CD4-positive, alpha-beta T cell treated with Interleukin-2 at 100 ng/mL for 4 hours (primary cell): ENCODE data around the gene SOWAHA.

Experiments
- DNase-seq: peaks from one replicate; pipeline ENCODE4 v3.0.0-alpha.2; 2020; ENCODE audit warnings: low spot score

Gene SOWAHA

DNA sequence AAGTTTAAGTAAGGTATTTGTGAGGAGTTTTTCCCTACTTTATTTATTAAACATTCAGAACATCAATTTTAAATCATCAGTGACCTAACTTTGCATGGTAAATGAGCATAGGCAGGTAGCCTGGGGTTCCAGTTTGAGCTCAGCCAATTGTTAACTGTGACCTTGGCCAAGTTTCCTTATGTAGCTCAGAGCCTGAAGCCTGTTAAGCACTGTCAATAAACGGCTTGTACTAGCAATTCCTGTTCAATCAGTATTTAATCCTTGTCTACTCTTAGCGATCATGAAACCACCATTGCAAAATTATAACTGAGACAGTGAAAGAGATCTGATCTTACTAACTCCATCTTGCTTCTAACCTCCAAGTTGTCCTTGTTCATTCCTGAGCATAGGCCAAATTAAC, 4.7 kb upstream of the SOWAHA start:
- no peak for DNase-seq

DNA sequence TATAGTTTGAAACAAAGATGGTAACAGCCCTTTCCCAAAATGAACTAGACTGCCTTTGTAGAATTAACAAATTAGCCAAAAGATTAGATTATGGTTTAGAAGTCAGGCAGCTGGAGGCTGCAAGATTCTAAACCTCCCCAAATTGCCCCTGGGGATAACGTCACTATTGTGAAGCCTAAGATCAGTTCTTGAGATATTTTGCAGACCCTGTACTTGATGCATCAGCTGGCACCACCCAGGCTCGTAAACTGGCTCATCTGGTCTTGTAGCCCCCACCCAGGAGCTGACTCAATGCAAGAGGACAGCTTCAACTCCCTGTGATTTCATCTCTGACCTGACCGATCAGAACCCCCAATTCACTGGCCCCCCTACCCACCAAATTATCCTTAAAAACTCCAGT, 4.2 kb upstream of the SOWAHA start:
- DNase-seq, result no peak

DNA sequence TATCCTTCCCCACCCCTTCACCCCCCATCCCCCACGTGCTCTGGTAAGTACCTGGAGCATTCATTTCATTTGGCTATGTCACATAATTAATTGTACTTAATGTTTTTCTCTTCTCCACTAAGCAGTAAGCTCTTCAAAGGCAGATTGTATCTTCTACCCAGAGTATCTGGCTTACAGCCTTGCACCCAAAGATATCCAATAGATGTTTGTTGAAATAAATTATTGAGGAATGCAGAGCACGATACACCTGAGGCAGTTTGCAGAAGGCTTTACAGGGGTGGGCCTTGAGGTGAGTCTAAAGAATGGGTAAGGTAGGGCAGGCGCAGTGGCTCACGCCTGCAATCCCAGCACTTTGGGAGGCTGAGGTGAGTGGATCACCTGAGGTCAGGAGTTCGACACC, 2.5 kb upstream of the SOWAHA start:
- no peak for DNase-seq

DNA sequence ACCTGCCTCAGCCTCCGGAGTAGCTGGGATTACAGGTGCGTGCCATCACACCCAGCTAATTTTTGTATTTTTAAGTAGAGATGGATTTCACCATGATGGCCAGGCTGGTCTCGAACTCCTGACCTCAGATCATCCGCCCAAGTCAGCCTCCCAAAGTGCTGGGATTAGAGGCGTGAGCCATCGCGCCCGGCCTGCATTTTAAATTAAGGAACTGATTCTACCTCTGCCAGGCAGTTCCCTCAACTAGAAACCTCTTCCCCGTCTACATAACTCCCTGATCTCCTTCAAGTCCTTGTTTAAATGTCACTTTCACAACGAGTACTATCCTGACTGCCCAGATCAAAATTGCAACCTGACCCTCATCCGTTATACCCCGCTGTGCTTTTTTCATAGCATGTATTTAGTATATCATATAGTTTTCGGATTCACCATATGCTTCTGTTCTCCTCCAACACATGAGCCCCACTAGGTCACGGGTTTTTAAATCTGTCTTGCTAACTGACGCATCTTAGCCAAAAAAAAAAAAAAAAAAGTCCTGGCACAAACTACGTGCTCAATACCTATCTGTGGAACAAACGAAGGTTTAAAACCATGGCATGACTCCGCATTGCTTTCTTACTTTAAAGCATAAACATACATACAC, 858 bp upstream of the SOWAHA start:
- no peak for DNase-seq

DNA sequence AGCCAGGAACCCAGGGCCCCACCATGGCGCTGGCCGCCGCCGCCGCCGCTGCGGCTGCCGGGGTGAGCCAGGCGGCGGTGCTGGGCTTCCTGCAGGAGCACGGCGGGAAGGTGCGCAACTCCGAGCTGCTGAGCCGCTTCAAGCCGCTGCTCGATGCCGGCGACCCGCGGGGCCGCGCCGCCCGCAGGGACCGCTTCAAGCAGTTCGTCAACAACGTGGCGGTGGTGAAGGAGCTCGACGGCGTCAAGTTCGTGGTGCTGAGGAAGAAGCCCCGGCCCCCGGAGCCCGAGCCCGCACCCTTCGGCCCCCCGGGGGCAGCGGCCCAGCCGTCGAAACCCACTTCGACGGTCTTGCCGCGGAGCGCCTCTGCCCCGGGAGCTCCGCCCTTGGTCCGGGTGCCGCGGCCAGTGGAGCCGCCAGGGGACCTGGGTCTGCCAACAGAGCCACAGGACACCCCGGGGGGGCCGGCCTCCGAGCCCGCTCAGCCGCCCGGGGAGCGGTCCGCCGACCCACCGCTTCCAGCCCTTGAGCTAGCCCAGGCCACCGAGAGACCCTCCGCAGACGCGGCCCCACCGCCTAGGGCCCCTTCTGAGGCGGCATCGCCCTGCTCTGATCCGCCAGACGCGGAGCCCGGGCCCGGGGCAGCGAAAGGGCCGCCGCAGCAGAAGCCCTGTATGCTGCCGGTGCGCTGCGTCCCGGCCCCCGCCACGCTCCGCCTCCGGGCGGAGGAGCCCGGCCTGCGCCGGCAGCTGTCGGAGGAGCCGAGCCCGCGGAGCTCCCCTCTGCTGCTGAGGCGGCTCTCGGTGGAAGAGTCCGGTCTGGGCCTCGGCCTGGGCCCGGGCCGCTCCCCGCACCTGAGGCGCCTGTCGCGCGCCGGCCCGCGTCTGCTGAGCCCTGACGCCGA, 749 bp downstream of the SOWAHA start:
- DNase-seq, result no peak

DNA sequence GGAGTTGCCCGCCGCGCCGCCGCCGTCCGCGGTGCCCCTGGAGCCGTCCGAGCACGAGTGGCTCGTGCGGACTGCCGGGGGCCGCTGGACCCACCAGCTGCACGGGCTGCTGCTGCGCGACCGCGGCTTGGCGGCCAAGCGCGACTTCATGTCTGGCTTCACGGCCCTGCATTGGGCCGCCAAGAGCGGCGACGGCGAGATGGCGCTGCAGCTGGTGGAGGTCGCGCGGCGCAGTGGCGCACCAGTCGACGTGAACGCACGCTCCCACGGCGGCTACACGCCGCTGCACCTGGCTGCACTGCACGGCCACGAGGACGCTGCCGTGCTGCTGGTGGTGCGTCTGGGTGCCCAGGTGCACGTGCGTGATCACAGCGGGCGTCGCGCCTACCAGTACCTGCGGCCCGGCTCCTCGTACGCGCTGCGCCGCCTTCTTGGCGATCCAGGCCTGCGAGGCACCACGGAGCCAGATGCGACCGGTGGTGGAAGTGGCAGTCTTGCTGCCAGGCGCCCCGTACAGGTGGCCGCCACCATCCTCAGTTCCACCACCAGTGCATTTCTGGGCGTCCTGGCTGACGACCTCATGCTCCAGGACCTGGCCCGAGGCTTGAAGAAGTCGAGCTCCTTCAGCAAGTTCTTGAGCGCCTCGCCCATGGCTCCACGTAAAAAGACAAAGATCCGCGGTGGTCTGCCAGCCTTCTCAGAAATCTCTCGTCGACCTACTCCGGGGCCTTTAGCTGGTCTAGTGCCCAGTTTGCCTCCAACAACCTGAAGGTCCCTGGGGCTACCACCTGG, 1.6 kb downstream of the SOWAHA start:
- DNase-seq, result no peak

DNA sequence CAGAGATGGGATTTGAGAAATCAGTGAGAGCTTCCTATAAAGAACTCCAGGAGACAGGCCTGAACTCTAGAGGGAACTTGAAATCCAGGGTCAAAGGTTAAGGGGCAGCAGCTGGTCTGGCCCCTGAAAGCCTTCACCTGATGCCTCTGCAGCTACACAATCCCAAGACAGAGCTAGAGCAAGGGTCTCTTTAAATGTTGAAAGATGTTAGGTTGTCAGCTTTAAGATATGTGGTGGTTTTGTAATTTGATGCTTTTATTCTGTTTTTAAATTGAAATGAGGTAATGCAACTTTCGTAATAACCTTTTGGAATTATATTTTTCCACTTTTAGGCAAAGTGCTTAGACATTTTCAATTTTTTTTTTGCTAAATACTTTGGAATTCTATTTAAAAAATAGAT, 2.4 kb downstream of the SOWAHA start:
- no peak for DNase-seq

DNA sequence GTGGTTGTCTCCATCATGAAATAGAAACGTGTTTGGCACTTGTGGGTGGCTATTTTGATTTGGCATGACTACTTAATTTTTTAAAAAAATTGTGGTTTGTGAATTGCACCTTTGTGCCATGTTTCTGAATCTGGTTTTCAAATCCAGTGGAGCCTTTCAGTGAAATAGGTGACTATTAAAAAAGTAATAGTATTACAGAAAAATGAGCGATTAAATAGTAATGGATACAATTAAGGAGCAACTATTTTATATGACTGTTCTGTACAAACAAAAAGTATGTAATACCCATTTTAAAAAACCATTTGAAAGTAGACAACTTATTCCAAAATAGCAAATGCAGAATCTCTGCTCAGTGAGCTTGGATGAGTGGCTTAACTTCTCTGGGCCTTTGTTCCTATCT, 3.0 kb downstream of the SOWAHA start:
- no peak for DNase-seq

DNA sequence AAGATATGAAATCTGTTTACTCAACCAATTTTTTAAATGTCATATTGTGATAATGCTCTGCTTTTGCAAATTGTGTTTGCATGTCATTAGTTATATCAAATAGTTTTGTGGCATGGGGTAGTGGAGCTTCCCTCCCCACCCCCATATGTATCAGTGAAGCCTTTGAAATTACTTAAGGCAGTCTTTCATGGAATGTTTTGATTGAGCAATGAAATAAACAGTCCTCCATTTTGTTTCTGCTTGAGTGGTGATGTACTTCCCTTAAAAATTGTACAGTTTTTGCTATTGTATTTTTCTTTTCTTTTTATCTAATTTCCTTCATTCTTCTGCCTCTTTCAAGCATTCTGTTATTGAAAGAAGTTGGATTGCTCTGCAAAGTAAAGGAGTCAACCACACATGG, 3.5 kb downstream of the SOWAHA start:
- DNase-seq, result no peak

DNA sequence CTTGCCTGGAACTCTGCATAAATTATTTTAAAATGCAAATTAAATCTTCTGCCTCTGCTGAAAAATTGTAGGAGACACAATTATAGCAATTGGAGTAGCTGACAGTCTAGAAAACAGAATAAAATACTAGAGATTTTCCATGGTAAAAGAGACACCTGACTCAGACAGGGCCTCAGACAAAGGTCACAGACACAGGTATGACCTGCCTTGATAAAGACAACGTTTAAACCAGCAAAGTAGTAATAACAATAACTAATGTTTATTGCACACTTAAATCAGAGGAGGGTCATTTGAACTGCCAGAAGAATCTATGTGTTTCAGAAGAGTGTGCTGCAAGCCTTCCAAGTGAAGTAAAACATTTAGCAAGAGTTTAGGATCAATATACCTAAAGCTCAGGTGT, 3.9 kb downstream of the SOWAHA start:
- DNase-seq, result no peak

DNA sequence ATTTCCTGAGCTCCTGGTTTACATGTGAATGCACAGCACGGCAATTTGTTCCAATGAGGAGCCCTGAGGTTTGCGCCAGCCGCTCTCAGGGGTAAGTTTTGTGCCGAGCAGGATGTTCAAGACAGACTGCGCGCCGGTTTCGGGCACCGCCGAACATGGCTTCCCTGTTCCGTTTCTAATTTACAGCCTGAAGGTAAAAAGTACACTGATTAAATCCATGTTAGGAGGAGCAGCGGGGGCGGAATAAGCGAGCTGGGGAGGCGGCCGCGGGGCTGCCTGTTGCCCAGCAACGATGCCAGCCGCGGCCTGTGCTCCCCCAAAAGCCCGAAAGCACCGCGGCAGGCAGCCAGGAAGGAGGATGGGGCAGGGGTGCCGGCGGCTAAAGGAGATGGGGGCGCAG, 6.4 kb downstream of the SOWAHA start:
- no peak for DNase-seq

DNA sequence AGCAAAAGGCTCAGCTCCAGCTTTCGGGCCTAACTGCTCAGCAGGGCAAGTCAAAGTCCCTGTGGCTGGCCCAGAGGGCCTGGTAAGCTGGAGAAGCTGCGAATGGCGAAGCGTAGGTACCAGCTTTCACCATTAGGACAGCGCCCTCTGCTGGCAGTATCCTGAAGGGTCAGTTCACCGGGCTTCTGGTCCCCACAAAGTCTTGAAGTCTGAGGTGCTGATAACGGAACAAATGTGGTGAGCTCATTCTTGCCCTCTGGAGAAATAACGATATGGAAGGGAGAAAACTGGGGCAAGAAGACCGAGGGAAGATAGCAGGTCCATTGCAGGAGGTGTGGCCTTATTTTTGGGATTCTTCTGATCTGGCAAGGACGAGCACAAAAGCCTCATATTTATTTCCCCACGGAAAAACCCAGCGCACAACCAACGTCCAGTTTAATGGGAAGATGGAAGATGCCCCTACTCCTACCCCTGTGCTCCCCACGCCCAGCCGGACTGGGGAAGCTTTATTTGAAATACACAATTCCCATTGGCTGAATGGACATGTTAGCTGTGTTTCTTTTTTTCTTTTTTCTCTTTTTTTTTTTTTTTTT, 7.2 kb downstream of the SOWAHA start:
- peak; percentile 90 for DNase-seq

DNA sequence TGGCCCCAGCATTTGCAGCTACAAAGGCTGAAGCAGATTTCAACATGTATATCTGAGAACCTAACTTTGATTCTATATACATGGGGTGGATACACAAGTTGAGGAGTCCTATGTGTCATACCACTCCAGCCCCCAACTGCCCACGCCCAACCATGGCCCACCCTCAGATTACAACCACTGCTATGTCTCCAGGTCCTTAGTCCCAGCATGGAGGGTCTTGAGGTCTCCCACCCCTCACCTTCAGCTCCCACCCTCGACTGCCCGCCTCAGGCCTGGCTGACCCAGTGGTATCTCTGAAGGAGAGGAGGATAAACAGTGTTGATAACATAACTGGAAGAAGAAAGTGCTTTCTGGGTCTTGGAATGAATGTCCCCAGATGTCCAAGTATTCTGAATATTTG, 8.2 kb downstream of the SOWAHA start:
- no peak for DNase-seq

DNA sequence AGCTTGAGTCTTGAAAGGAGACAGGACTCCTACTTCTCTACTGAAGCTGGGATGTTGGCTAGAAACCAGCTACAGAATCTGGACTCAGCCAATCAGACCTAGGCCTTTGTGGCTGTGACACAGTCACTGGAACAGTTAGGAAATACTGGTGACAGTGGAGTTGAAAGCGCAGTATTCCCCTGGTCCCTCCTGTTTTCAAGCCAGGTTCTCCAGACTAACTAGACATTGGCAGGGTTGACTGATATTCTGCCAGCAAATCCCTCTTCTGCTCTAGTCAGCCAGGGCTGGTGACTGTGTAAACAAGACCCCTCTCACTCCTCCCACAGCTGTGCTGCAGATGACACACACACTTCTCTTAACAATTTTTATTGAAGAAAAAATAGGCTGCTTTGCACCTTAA, 8.7 kb downstream of the SOWAHA start:
- DNase-seq, result no peak

DNA sequence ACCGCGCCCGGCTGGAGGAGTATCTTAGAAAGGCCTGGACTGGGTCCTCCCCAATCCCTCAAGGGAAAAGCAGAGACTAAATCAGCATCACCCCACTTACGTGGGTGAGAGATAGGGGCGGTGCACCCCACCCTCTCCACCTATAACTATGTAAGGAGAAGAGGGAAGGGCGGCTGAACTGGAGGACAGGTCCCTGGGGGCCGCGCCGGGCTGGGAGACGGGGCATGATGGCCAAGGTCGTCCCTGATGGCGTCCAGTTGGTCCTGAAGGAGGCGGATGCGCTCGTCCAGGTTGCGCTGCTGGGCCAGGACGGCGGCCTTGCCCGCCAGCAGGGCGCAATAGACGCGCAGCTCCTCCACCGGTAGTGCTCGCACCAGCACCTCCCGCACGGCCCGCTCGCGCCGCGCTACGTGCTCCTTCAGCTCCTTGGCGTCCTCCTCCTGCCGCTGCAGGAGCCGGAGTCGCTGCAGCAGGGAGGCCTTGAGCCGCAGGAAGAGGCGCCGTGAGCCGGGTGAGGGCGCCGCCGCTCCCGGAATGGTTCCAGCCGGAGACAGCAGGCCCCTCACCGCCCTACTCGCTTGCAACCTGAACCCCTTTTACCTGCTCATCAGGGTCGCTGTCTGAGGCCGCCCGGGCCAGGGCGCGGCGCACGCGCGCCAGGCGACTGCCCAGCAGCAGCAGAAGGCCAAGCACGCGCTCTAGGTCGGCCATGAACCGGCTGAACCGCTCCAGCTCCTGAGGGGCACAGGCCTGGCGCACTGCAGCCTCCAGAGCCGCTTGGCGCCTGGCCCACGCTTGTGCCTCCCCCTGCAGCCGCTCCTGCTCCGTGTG, 9.8 kb downstream of the SOWAHA start:
- DNase-seq, result no peak

DNA sequence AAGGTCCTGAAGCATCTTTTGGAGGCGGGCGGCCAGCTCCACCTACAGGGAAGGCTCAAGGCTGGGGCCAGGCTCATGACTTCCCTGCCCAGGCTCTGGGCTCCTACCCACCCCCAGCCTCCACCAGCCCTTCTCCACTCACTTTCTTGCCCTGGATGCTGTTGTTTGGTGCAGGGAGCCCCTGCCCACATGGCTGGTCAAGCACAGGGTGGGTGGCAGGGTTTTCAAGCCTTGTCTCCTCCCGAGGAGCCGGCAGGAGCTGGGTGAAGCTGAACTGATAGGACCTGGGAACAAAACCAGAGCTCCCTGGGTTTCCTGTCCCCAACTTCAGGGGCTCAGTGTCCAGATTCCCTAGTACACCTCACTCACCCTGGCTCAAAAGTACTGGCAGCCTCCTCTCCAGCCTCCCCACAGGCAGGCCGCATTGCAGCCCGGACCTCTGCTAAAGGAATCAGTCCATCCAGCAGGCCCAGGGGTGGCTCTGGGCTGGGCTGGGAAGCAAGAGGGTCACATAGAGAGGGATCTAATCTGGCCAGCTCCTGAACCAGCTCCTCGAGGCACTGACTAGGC, 10.5 kb downstream of the SOWAHA start:
- no peak for DNase-seq

DNA sequence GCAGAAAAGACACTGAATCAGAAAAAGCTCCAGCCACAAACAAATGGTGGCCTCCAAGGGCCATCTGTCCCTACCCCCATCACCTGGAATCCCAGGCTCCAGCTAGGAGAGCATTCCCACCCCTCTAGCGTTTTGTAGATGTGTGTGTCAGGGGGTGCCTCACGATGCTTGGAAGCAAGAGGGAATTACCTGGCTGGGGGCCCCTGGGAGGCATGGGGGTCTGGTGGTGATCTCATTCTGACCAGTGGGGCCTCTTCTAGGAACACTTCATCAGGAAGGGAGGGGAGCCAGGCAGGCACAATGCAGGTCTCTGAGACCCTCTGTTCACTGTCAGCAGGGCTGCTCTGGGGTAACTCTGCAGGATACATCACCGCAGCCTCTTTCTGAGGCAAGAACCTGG, 11.3 kb downstream of the SOWAHA start:
- no peak for DNase-seq

DNA sequence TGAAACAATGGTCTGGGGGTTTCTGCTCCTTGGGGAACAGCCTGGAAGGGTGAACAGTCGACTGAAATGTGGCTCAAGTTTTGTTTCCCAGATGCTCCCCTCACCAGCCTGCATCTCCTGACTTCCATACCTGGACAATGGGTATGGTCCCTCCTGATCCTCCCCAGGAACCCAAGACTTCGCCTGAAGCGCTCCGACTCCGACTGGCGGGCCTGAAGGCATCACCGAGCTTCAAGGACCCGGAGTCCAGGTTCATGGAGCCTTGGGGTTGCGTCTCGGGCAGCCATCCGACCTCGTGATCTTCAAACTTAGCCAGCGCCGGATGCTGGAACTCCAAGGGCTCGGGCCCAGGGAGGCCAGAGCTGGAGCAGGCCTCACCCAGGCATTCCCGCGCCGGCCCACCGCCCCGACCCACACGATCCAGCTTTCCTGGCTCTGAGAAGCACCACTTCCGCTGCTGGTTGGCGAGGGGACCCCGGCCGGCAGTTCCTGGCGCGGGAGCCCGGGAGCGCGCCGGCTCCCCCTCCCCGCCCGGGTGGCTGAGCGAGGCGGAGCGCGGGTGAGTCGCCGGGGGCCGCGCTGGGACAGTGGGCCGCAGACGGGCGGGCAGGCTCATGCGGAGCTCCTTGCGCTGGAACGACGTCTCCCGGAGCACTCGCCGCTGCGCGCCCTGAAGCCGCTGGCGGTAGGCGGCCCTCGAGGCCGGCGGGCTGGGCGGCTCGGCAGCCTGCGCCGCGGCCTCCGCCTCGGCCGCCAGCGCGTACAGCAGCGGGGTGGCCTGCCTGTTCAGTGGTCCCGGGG, 12.1 kb downstream of the SOWAHA start:
- no peak for DNase-seq

DNA sequence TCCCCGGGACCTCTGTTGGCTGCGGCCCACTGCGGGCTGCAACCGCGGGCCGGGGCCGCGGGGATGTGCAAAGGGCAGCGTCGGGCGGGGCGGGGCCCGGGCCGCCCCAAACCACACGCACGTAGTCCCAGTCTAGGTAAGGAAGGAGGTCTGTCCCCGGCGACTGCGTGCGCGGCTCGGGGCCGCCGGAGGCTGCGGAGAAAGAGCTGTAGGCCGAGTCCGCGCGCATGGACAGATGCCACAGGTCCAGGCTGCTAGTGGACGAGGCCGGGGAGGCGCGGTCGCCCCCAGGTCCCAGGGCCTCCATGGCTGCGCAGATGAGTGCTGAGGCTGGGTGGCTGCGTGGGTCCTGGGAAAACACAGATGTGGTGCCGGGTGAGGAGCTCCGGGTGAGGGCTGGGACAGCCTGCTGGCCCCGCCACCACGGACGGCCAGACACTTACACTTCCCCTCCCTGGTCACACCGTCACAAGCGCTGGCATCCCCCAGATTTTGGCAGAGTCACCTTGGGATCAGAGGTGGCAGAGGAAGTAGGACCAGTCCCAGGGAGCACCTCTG, 12.8 kb downstream of the SOWAHA start:
- DNase-seq, result no peak

DNA sequence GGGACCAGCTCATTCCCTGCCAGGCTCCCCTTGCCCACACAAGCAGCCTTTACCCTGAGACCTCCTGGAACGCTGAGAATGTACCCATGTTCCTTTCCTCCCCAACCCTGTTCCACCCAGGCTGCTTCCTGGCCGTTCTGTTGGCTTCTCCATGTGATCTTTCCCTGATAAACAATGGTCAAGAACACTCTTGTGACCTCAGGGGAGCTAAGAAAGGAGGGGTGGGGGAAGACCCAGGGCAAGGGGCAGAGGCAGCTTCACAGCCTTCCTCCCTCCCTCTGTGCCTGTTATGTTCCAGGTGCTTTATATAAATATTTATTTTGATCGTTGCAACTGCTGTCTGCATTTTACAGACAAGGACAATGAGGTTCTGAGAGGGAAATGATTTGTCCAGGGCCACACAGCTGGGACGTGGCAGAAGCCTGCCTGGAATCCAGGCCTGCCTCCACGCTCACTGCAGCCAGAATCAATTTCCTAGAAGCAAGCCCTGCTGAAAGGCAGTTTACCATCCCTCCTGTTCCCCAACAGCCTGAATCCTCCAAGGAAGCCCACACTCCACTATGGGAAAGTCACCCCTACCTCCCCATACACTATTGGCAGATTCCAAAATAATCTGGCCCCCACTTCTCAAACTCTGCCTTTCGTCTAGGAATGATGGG, 13.5 kb downstream of the SOWAHA start:
- DNase-seq, result no peak
